ENCODE results near the gene ANO1. TPM values are rescaled to one million over a fixed set of nuclear protein-coding genes. Genes with fewer than 3 reads are reported as not detected.

The ANO1 gene
- total RNA-seq, 2 donors from 2014 or later = 10.2 to 29.4 TPM

GRCh38 chr11:70064008-70064725 is 13.9 kb upstream of the ANO1 start:
- Histone ChIP-seq H3K9me3 (no peaks in the 10 kb centered on the region), H3K4me1 (no peaks in the 10 kb centered on the region), H3K4me3 (no peak overlapping the region), H3K36me3 (no peaks in the 10 kb centered on the region), H3K27ac (no peak overlapping the region), H3K27me3 (no peaks in the 10 kb centered on the region)
- peak; percentile 26 for DNase-seq (ENCODE audit: low spot score)
- no peak for TF ChIP-seq CTCF (IDR thresholded peaks at IDR 0.05)

DNA sequence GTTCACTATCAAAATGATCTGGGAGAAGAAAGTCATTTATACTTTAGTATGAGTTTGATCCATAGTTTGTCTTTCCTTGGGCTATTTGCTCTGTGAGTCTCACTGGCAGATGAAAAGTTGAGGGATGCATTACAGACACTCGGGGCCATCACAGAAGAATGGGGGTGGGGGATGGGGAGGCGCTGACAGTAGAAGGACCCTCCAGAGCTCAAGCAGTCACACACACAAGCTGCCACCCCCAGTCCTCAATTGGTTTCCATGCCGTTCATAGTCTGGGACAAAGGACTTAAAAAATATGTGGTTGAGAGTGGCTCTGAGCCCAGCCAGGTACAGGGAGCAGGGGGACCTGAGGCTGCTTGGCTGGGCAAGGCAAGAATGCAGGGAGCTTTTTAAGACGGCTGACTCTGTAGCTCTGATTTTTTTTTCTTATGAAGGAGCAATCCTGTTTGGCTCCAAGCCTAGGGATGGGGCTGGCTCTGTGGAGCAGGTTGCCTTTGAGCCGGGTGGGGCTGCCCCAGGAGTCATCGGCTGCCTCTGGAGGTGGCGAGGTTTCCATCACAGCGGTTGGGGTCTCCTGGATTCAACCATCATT is 13.3 kb upstream of the ANO1 start:
- no peaks in the 10 kb centered on the region for H3K36me3 ChIP-seq
- H3K27me3 ChIP-seq = no peaks in the 10 kb centered on the region
- no peak for TF ChIP-seq CTCF (IDR thresholded peaks at IDR 0.05)
- no peak overlapping the region for H3K4me3 ChIP-seq
- H3K9me3 ChIP-seq = no peaks in the 10 kb centered on the region
- DNase-seq (ENCODE audit: low spot score) = peak; percentile 40
- H3K4me1 ChIP-seq = no peaks in the 10 kb centered on the region
- H3K27ac ChIP-seq = no peak overlapping the region

DNA sequence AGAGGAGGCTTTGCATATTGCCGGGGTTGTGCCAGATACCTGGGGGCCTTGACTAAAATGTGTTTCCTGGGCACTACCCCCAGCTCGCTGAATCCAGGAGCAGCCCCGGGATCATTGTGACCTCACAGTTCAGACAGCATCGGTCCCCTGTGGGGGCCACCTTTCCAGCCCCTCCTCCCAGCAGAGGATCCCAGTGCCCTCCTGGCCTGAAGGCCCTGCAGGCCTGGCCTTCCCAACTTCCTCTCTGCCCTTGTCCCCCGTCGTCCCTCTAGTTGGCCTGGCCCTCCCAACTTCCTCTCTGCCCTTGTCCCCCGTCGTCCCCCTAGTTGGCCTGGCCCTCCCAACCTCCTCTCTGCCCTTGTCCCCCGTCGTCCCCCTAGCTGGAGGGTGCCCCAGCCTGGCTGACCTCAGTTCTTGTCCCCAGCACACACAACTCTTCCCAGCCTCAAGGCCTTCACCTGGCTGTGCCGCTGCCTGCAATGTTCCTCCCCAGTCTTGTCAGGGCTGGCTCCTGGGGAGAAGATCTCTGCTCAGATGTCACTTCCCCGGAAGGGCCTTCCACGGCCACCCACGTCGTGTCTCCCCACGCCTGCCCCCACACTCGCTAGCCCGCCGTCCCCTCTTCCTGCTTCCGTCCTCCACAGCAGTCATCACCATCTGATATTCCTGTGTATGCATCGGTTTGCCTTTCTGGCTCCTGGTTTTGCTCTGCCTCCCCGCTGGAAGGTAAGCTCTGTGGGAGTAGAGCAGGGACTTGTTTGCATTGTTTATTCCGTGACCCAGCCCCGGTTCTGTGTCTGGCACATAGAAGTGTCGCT is 12.6 kb upstream of the ANO1 start:
- Histone ChIP-seq H3K36me3 (no peaks in the 10 kb centered on the region), H3K27ac (no peak overlapping the region), H3K4me3 (no peak overlapping the region), H3K9me3 (no peaks in the 10 kb centered on the region), H3K4me1 (no peaks in the 10 kb centered on the region), H3K27me3 (no peaks in the 10 kb centered on the region)
- TF ChIP-seq CTCF (IDR thresholded peaks at IDR 0.05) = no peak
- DNase-seq (ENCODE audit: low spot score) = peak; percentile 38

DNA sequence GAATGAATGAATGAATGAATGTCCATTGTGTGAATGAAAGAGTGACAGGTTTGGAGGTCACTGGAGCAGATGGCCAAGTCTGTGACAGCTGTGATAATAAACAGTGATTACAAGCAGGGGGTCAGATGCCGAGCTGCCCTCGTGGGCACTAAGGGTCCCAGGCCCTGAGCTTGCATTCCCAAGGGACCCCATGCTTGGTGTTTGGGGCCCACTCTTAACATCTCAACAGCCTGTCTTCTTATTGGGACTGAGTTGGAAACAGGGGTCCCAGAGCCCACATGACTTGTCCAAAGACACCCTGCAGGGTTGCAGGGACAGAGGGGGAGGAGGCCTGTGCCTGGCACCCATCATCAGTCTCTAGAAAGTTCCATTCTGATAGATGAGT is 12.0 kb upstream of the ANO1 start:
- Histone ChIP-seq H3K9me3 (no peaks in the 10 kb centered on the region), H3K27ac (no peak overlapping the region), H3K36me3 (no peaks in the 10 kb centered on the region), H3K4me1 (no peaks in the 10 kb centered on the region), H3K27me3 (no peaks in the 10 kb centered on the region), H3K4me3 (no peak overlapping the region)
- TF ChIP-seq CTCF (IDR thresholded peaks at IDR 0.05) = no peak
- peak; percentile 9 for DNase-seq (ENCODE audit: low spot score)

DNA sequence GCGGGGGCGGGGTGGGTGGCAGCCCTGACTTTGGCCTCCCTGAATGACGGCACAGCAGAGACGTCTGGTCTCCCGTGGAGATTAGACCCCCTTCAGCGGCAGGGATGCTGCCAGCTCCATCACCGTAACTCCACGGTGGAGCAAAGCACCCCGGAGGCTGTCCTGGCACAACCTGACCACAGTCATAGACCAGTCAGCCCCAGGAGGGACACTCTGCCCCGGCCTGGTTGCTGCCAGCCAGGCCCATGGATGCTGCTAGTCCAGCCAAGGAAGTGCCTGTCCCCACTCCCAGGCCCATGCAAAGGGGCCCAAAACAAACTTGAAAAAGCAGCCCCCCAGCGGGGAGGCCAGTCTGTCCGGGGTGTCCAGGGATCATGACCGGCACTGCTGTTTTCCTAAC is 11.5 kb upstream of the ANO1 start:
- peak; percentile 38 for DNase-seq (ENCODE audit: low spot score)
- H3K36me3 ChIP-seq = no peaks in the 10 kb centered on the region
- TF ChIP-seq CTCF (IDR thresholded peaks at IDR 0.05) = no peak
- H3K9me3 ChIP-seq = no peaks in the 10 kb centered on the region
- no peaks in the 10 kb centered on the region for H3K4me1 ChIP-seq
- no peak overlapping the region for H3K4me3 ChIP-seq
- no peaks in the 10 kb centered on the region for H3K27me3 ChIP-seq
- no peak overlapping the region for H3K27ac ChIP-seq

Measured in right atrium auricular region (tissue), 2 donors.